HG02973 (cell line): ENCODE results near the gene RALBP1.

Experiments used
- ATAC-seq: cut with Tn5 transposase; IDR thresholded peaks from one replicate; pipeline ENCODE4 v1.9.1; 2021; ENCODE audit warnings: moderate library complexity; ENCODE audit not compliant: unreplicated experiment

The RALBP1 gene

GRCh38 chr18:9545029-9545428 lies 69.7 kb downstream of the RALBP1 start:
- ATAC-seq, result no peak

- no peak for ATAC-seq
These were observed 71.2 kb downstream of the RALBP1 start for GRCh38 chr18:9546468-9546867.

DNA sequence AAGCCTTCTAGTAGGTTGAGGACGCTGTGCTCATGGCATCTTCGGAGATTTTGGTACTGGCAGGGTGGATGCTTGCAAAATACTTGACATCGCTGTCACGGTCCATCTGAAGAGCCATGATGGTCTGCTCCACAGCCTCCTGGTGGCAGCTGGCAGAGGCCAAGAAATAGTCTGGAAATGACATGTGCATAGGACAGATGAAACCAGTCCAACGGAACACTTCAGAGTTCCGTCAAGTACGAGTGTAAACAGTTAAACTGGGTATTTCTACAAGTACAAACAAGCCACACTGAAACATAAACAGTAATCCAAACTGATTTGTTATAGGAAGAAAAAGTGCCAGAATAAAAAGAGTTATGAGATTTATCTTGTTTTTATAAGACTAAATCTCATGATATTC lies 72.5 kb downstream of the RALBP1 start:
- no peak for ATAC-seq

GRCh38 chr18:9549405-9549804 lies 74.1 kb downstream of the RALBP1 start:
- ATAC-seq, result no peak

- ATAC-seq, result no peak
These were observed 75.1 kb downstream of the RALBP1 start for GRCh38 chr18:9550429-9550828.

DNA sequence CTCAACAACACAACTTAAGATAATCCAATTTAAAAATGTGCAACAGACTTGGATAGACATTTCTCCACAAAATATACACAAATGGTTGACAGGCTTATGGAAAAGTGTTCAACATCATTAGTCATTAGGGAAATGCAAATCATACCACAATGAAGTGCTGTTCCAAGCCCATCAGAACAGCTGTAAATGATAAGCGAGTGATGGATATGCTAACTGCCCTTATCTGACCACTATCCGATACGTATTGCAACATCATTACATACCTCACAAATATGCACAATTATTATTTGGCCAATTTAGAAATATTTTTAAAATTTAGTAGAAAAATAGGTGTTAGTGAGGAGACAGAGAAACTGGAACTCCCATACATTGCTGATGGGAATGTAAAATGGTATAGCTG lies 76.9 kb downstream of the RALBP1 start:
- ATAC-seq, result no peak

GRCh38 chr18:9552616-9553015 lies 77.3 kb downstream of the RALBP1 start:
- ATAC-seq, result no peak

DNA sequence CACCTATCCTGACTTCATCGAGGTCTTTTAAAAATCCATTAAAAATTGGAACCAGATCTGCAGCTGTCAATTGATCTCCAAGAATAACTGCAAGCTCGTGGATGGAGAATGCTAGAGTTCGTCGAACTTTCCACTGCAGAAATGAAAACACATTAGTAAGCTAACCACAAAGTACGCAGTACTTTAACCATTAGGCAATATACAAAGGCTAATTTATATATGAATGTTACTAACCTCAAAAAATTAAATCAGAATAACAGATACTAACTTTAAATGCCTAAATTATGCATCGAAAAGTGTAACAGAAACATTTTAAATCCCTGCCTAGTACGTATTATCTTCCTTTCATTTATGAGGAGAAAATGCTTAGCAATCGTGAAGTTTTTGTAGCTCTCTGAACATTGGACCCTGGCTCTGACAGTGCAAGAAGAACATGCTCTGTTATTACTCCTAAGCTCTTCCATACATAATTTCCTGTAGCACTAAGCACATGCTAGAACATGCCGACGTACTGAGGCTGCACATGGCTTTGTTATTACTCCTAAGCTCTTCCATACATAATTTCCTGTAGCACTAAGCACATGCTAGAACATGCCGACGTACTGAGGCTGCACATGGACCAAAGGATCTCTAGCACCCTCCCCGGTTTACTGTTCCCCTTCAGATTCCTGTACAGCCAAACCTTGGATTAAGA lies 82.1 kb downstream of the RALBP1 start:
- ATAC-seq, result no peak

DNA sequence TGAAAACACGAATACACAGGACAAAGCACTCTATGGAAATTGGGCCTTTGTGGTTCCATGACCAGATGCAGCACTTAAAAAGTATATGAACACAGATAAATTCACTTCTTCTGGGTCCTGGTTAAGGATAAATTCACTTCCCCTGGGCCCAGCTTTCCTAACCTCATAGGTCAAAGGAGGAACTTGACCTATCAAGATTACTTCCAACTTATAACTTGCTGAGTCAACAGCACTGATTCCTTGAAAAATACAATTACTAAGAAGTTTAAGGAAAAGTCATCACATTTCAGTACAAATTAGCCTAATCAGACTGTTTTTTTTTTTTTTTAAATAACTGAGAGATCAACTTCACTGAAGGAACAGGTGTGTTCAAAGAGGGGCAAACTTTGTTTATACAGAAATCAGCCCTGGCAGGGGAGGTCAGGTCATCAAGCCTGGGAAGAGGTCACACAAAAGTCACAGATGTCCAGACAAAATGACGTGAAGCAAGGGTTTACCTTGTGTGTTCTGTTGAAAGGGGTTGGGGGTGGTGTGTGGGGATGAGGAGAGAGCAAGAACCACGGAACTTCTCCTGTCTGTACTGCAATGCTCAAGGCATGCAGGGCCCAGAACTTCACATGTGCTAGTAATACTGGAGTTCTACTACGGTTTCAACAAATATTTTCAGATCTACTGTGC lies 83.2 kb downstream of the RALBP1 start:
- no peak for ATAC-seq

- ATAC-seq, result no peak
These were observed 83.9 kb downstream of the RALBP1 start for GRCh38 chr18:9559253-9559652.

DNA sequence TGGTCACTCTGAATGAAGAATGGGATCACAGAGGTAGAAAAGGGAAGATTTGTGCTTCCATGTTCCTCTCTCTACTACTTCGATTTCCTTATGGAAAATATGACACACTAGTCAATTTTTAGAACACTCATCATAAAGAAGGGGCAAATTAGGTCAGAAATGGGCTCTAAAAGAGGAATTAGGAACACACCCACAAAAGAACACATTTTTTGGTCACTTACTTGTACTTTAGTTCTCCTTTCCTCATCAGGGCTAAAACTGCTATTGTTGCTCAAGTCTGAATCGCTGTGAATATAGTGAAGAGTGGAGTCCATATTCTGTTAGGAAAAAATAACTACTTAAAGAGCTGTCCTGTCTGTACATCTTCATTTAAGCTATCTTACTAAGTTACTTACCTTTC lies 86.4 kb downstream of the RALBP1 start:
- no peak for ATAC-seq

DNA sequence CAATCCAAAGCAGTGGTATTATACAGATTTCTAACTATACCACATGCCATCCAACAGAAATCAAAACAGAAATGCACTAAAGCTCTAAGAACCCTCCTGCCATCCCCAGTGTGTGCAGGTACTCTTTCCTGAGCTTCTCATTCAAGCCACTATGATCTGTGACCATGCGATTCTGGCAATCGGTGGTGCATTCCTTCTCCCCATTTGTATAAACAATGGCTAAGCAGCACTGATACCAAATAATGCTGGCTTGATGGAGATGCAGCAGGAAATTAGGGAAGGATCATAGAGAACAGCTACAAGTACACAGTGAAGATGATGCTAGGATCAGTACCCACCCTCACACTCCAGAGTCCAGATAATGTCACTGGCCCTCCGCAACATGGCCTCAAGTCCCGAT lies 87.3 kb downstream of the RALBP1 start:
- no peak for ATAC-seq

DNA sequence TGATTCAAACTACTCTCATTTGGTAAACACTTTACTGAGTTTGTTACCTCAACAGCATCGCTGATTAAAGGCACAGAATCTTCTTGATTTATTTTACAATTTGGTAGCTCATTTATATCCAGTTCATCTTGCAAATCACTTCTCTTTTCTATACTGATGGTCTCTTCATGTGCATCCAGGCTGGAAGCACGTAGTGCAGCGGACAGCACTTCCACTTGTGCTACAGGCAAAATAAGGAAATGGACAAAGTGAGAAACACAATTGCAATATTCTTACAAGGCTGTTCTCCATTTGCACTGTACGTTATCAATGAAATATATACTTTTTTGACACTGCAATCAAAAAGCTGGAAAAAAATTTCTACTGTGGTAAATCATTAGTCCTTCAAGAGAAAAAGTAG lies 88.0 kb downstream of the RALBP1 start:
- no peak for ATAC-seq

DNA sequence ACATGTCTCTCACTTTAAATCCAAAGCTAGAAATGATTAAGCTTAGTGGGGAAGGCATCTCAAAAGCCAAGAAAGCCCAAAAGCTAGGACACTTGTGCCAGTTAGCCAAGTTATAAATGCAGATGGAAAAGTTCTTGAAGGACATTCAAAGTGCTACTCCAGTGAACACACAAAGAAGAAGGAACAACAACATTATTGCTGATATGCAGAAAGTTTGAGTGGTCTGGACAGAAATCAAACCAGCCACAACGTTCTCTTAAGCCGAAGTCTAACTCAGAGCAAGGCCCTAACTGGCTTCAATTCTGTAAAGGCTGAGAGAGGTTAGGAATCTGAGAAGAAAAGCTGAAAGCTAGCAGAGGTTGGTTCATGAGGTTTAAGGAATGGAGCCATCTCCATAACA lies 90.1 kb downstream of the RALBP1 start:
- ATAC-seq, result no peak

DNA sequence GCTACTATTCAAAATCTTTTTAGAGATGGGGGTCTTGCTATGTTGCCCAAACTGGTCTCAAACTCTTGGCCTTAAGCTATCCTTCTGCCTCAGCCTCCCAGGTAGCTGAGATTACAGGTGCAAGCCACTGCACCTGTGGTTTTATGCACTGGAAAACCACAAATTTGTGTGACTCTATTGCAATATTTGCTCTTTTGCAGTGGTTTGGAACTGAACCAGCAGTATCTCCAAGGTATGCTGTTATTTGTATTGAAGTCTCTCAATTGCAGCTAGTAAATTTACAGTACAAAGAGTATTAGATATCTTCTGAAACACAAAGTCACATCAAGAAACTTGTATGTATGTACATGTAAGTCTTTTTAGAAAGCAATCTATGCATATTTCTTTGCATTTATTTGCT lies 92.9 kb downstream of the RALBP1 start:
- no peak for ATAC-seq

- ATAC-seq, result no peak
These were observed 93.9 kb downstream of the RALBP1 start for GRCh38 chr18:9569178-9569577.

DNA sequence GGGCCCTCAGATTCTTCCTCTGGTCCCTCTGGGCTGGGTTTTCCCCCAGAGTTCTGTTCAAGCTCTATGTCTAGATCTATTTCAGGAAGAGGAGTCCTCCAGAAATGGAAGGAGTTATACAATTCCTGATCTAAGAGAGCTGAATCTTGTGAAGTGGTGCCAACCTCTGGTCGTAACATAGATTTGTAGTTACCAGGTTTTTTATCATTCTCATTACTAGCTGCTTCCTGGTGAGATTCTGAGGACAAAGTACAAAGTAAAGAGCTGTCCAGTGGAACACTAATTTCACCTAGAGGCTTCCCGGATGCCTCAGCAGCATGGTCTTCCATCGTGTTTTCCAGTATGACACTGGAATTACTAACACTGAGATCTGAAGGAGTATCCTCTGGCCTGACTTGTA lies 94.9 kb downstream of the RALBP1 start:
- ATAC-seq, result no peak

- ATAC-seq, result no peak
These were observed 96.2 kb downstream of the RALBP1 start for GRCh38 chr18:9571546-9571945.

DNA sequence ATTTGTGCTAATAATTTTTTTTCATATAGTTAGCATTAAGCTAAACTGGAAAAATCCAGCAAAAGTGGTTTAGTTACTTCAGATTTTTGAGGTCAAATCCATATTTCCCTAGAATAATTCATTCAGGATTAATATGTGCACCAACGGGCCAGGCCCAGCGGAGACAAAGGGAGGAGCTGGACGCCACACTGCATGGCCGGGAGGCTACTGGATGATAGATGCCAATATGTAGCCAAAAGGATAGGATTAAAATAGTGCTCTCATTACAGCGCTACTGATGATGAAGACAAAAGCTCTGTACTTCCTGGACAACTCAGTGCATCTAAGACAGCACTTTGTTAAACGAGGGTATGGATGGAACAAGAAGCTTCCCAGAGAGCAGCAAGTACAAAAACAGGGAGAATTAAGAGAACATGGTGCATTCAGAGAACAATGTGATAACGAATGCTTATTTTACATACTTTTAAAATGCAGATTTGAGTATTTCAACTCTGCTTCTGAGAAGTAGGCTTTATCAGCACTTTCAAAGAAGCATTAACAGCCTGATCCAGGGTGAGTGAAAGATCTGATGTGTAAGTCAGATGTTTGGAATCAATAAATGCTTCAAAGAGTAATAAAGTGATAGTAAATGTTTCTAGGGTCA lies 99.3 kb downstream of the RALBP1 start:
- no peak for ATAC-seq

GRCh38 chr18:9575558-9575957 lies 100.2 kb downstream of the RALBP1 start:
- ATAC-seq, result no peak

- ATAC-seq, result no peak
These were observed 102.0 kb downstream of the RALBP1 start for GRCh38 chr18:9577361-9577760.

- ATAC-seq, result no peak
These were observed 103.0 kb downstream of the RALBP1 start for GRCh38 chr18:9578306-9578705.
